Esophagus squamous epithelium (tissue), 4 donors: ENCODE measurements around the gene FOSB.

Experiments
- CTCF ChIP-seq, 6 experiments: fragments of 450-650 bp in 4 of 6; fragments of 200-600 bp in 2 of 6; sonication (generic) in 2 of 6; IDR thresholded peaks; one replicate each; pipeline ENCODE4 v1.5.1; 2016 to 2019; ENCODE audit warnings: antibody characterized with exemption in 6 of 6, mild to moderate bottlenecking in 4 of 6, moderate library complexity in 4 of 6
- POLR2A ChIP-seq, 4 donors: fragments of 450-650 bp; IDR thresholded peaks; one replicate each; pipeline ENCODE4 v1.6.1; 2017; ENCODE audit warnings: antibody characterized with exemption in 4 of 4, mild to moderate bottlenecking in 4 of 4, moderate library complexity in 3 of 4

GRCh38 chr19:45506246-45506988 lies 38.6 kb downstream of the FOSB start:
- TF ChIP-seq CTCF (IDR thresholded peaks at IDR 0.05) (peak in 5 of 6 experiments; percentile 28 to 68 (median 40)), POLR2A (IDR thresholded peaks at IDR 0.05) (peak in 3 of 4 donors; percentile 56 to 92 (median 75))
